ENCODE measurements around the gene EBP. TPM values are rescaled to one million over a fixed set of nuclear protein-coding genes. Genes with fewer than 3 reads are reported as not detected.

The EBP gene
- total and polyA plus RNA-seq, 2 donors (not counting 3 experiments of a cell fraction or from before 2014, with no cell fraction given), result 102 to 183 TPM

DNA sequence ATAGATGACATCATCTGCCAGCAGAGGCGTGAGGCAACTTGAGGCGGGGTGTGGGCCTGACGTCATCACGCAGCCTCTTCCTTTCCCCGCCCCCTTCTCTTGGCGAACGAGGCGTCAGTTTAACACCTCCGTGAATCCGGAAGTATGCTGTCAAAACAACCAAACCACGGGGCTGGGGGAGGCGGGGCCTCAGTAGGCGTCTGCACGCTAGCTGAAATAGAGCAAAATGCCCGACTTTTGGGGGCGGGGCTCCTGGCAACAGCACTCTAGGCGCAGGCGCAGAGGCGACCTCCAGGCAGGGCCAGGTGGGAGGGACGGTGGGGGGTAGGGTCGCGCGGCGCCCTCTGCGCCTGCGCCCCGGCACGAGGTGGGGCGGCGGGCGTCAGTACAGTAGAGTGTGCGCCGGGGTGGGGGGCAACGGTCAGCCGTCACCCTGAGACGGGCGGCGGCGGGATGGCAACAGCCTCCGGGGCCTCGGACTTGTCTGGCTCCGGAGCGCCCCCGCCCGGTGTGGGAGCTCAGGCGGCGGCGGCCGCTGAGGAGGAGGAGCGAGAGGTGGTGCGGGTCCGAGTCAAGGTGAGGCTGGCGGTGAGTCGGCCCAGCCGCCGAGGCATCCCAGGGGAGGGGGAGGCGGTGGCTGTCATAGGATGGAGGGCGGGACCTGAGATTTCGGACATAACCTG is 17.9 kb downstream of the EBP start, which contains the start of gene TBC1D25:
TBC1D25 (plus strand) TSS at position 370 of the 683 bp plus-strand sequence; CDS start at position 454, 84 bp downstream.
- Histone ChIP-seq H3K9ac (replicated peaks; ENCODE audit: extremely low read depth, insufficient read depth, low read length) (peak within 1 kb of the TSS; percentile 77), H3K27ac (ENCODE audit: insufficient read depth, low read depth, low read length) (peak within 1 kb of the TSS; percentile 71), H3K4me1 (ENCODE audit: control insufficient read depth, extremely low read depth, insufficient read depth, low read length) (peaks cover 7% of the 10 kb centered on the region), H2AFZ (ENCODE audit: low read depth, low read length) (peak within 1 kb of the TSS; percentile 68), H4K20me1 (replicated peaks; ENCODE audit: control insufficient read depth, extremely low read depth, insufficient read depth, low read length) (no peaks in the 10 kb centered on the region), H3K9me3 (replicated peaks; ENCODE audit: control insufficient read depth, insufficient read depth, low read length) (no peaks in the 10 kb centered on the region), H3K36me3 (ENCODE audit: control insufficient read depth in 2 of 2, extremely low read depth in 1 of 2, insufficient read depth in 2 of 2, low read length in 2 of 2) (no peaks in the 10 kb centered on the region), H3K4me2 (ENCODE audit: insufficient read depth, low read length) (peak within 1 kb of the TSS; percentile 43), H3K27me3 (ENCODE audit: control insufficient read depth in 2 of 2, insufficient read depth in 2 of 2, low read length in 2 of 2) (no peaks in the 10 kb centered on the region), H3K9me1 (replicated peaks; ENCODE audit: control insufficient read depth, extremely low read depth, insufficient read depth, low read length) (no peaks in the 10 kb centered on the region), H3K4me3 (replicated peaks in 1 of 3; ENCODE audit: insufficient read depth in 1 of 3, low read depth in 1 of 3, low read length in 3 of 3) (peak within 1 kb of the TSS; percentile 52 to 88 (median 61)), H3K79me2 (ENCODE audit: control insufficient read depth, insufficient read depth, low read length) (peaks cover 13% of the 10 kb centered on the region)
- CTCF ChIA-PET, result interaction anchor here (0.8 to 1.6 kb wide), 8 partner anchors 8 to 92 kb away, joined by 3 to 11 read pairs (median 5); partner anchors contain the start of gene EBP
- POLR2A ChIA-PET, result interaction anchor here (0.7 to 1.7 kb wide), 3 partner anchors 18 to 54 kb away, joined by 3 to 7 read pairs (median 4); partner anchors contain the start of gene RBM3
- dilution Hi-C loops (cut with MboI; ENCODE audit: extremely low pct_ligation_motif_present, low sequenced_read_pairs) (no loop called here), intact Hi-C loops (cut with micrococcal nuclease) (loop anchor here (1.0 to 2.0 kb wide), 4 partner anchors 31 to 57 kb away; partner anchors contain the start of genes RBM3 and WDR13)
- TF ChIP-seq EZH2 (IDR thresholded peaks at IDR 0.05; ENCODE audit: borderline replicate concordance, low read depth, low read length, severe bottlenecking) (no peak), JUN (IDR thresholded peaks at IDR 0.05; ENCODE audit: borderline replicate concordance, insufficient read depth, insufficient read length, low read depth) (peak; percentile 76), GATA2 (IDR thresholded peaks at IDR 0.05; ENCODE audit: insufficient read depth, insufficient read length, low read depth, low read length) (no peak)
- TF ChIP-seq, protein P1, sequence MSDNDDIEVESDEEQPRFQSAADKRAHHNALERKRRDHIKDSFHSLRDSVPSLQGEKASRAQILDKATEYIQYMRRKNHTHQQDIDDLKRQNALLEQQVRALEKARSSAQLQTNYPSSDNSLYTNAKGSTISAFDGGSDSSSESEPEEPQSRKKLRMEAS (IDR thresholded peaks at IDR 0.05; ENCODE audit: insufficient read depth, insufficient read length), result peak; percentile 40
- TF ChIP-seq, protein P2, sequence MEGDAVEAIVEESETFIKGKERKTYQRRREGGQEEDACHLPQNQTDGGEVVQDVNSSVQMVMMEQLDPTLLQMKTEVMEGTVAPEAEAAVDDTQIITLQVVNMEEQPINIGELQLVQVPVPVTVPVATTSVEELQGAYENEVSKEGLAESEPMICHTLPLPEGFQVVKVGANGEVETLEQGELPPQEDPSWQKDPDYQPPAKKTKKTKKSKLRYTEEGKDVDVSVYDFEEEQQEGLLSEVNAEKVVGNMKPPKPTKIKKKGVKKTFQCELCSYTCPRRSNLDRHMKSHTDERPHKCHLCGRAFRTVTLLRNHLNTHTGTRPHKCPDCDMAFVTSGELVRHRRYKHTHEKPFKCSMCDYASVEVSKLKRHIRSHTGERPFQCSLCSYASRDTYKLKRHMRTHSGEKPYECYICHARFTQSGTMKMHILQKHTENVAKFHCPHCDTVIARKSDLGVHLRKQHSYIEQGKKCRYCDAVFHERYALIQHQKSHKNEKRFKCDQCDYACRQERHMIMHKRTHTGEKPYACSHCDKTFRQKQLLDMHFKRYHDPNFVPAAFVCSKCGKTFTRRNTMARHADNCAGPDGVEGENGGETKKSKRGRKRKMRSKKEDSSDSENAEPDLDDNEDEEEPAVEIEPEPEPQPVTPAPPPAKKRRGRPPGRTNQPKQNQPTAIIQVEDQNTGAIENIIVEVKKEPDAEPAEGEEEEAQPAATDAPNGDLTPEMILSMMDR (IDR thresholded peaks at IDR 0.05; ENCODE audit: extremely low read depth in 1 of 2, insufficient read depth in 1 of 2, low read depth in 1 of 2, low read length in 2 of 2), result peak; percentile 23 to 44
- peak; percentile 99 for FAIRE-seq
- DNase-seq (ENCODE audit: low read depth, low spot score), result peak; percentile 97
- BruUV-seq (replicated peaks), result TSS peak; percentile 19
